ENCODE results near the gene MCF2L2. TPM values are rescaled to one million over a fixed set of nuclear protein-coding genes. Genes with fewer than 3 reads are reported as not detected.

The MCF2L2 gene
- total RNA-seq, 1 experiment from 2014 or later = 0.24 TPM

- DNase-seq (ENCODE audit: low read depth) = no peak
Observed at GRCh38 chr3:183267140-183267539, 161.3 kb downstream of the MCF2L2 start.

- DNase-seq (ENCODE audit: low read depth) = no peak
Observed at GRCh38 chr3:183266454-183266853, 162.0 kb downstream of the MCF2L2 start.

- DNase-seq (ENCODE audit: low read depth) = peak; percentile 83
Observed at GRCh38 chr3:183265834-183266417, 162.5 kb downstream of the MCF2L2 start.

- DNase-seq (ENCODE audit: low read depth) = no peak
Observed at GRCh38 chr3:183265157-183265642, 163.2 kb downstream of the MCF2L2 start.

- no peak for DNase-seq (ENCODE audit: low read depth)
Observed at GRCh38 chr3:183264268-183264667, 164.2 kb downstream of the MCF2L2 start.

GRCh38 chr3:183262875-183263378, 165.5 kb downstream of the MCF2L2 start:
- DNase-seq (ENCODE audit: low read depth) = no peak

- DNase-seq (ENCODE audit: low read depth) = no peak
Observed at GRCh38 chr3:183261151-183261724, 167.2 kb downstream of the MCF2L2 start.

- no peak for DNase-seq (ENCODE audit: low read depth)
Observed at GRCh38 chr3:183260167-183260904, 168.1 kb downstream of the MCF2L2 start.

- DNase-seq (ENCODE audit: low read depth) = no peak
Observed at GRCh38 chr3:183259621-183260020, 168.8 kb downstream of the MCF2L2 start.

- DNase-seq (ENCODE audit: low read depth) = no peak
Observed at GRCh38 chr3:183259087-183259486, 169.3 kb downstream of the MCF2L2 start.

- peak; percentile 16 for DNase-seq (ENCODE audit: low read depth)
Observed at GRCh38 chr3:183255348-183255730, 173.1 kb downstream of the MCF2L2 start.

GRCh38 chr3:183254487-183255347, 173.7 kb downstream of the MCF2L2 start:
- DNase-seq (ENCODE audit: low read depth) = peak; percentile 6

GRCh38 chr3:183253528-183254486, 174.6 kb downstream of the MCF2L2 start:
- peak; percentile 64 for DNase-seq (ENCODE audit: low read depth)

- peak; percentile 11 for DNase-seq (ENCODE audit: low read depth)
Observed at GRCh38 chr3:183252973-183253527, 175.4 kb downstream of the MCF2L2 start, which contains the start of gene B3GNT5. B3GNT5 (plus strand) TSS chr3:183253253; CDS start chr3:183269799, 16,546 bp downstream.

GRCh38 chr3:183252118-183252782, 176.2 kb downstream of the MCF2L2 start:
- DNase-seq (ENCODE audit: low read depth) = no peak

- no peak for DNase-seq (ENCODE audit: low read depth)
Observed at GRCh38 chr3:183249006-183249718, 179.3 kb downstream of the MCF2L2 start.

GRCh38 chr3:183247011-183247589, 181.3 kb downstream of the MCF2L2 start:
- DNase-seq (ENCODE audit: low read depth) = peak; percentile 20

GRCh38 chr3:183244981-183245476, 183.4 kb downstream of the MCF2L2 start:
- no peak for DNase-seq (ENCODE audit: low read depth)
